ENCODE data around the gene POLL. TPM values are rescaled to one million over a fixed set of nuclear protein-coding genes. Genes with fewer than 3 reads are reported as not detected.

POLL gene
- total RNA-seq, 4 donors from 2014 or later = 21.6 to 28.8 (median 24.4) TPM

DNA sequence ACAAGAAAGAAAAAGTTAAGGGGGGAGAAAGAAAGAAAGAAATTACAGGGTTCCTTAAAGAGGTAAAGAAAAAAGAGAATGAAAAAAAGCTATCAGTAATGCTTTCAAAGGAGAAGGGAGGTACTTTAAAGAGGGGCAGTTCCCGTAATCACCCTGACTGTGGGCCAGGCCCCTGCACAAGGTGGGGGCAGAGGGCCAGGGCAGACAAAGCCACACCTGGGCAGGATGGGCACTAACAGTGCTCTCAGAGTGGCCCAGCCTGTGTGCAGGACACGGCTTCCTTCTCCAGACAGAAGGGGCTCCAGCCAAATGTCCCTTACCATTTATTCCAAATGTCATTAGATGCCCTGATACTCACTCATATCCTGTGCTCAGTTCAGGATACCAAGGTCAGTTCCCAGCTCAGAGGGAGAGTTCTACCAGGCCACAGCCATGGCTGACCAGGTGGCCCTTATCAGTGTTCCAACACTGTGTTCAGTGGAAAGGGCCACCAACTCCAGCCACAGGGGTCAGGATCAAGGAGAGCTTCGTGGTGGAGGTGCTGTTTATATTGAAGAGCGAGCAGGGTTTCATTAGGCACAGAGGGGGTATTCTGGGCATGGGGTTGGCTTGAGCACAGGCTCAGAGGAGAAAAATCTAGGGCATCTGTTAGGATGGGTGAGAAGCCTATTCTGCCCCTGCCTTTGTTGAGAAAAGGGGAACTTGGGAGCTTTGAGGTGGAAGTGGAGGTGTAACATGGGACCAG lies 29.9 kb upstream of the POLL start:
- ATAC-seq = no peak
- H3K27ac ChIP-seq = no peak overlapping the region
- no peak for TF ChIP-seq POLR2A (IDR thresholded peaks at IDR 0.05)
- no peak for TF ChIP-seq POLR2AphosphoS5 (IDR thresholded peaks at IDR 0.05)
- TF ChIP-seq EP300 (IDR thresholded peaks at IDR 0.05) = no peak
- TF ChIP-seq, protein P1, sequence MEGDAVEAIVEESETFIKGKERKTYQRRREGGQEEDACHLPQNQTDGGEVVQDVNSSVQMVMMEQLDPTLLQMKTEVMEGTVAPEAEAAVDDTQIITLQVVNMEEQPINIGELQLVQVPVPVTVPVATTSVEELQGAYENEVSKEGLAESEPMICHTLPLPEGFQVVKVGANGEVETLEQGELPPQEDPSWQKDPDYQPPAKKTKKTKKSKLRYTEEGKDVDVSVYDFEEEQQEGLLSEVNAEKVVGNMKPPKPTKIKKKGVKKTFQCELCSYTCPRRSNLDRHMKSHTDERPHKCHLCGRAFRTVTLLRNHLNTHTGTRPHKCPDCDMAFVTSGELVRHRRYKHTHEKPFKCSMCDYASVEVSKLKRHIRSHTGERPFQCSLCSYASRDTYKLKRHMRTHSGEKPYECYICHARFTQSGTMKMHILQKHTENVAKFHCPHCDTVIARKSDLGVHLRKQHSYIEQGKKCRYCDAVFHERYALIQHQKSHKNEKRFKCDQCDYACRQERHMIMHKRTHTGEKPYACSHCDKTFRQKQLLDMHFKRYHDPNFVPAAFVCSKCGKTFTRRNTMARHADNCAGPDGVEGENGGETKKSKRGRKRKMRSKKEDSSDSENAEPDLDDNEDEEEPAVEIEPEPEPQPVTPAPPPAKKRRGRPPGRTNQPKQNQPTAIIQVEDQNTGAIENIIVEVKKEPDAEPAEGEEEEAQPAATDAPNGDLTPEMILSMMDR (IDR thresholded peaks at IDR 0.05) = no peak
- H3K9me3 ChIP-seq = no peaks in the 10 kb centered on the region
- no peaks in the 10 kb centered on the region for H3K4me1 ChIP-seq
- peaks cover 0 to 86% of the 10 kb centered on the region in 2 donors for H3K36me3 ChIP-seq
- H3K27me3 ChIP-seq = no peaks in the 10 kb centered on the region
- WGBS, 2 donors (ENCODE audit: low coverage in 1 of 2) = 73% methylated on average over 3 of the region's 4 CpGs; no CpG with 5 or more reads in 1 of the 2 donors
- no peak overlapping the region for H3K4me3 ChIP-seq

DNA sequence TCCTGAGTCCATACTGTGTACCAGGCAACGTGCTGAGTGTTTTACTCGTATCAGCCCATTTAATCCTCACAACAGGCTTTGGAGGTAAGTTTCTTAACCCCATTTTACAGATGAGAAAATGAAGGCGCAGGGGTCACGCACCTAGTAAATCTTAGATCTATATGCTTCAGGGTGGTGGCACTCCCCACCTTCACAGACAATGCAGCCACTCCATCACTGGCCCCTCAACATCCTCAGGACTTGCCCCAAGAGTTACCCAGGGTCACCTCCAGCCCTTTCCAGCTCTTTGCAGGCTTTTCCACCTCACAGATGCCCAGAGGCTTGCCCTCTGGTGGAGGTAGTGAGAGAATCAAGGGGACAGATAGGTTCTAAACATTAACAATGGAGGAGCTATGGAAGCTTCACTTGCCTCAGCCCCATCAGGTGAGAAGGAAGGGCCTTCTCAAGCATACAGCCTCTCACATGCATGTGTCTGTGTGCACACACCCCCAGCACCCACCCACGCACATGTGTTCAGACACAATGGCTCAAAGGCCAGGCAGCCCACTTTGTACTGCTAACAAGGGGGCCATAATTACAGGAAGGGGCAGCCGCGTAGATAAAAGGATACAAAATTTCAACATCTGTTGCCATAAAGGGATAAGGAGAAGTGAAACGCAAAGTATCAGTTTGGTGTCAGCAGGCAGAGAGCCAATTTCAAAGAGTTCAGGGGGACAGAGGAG lies 29.2 kb upstream of the POLL start:
- no peaks in the 10 kb centered on the region for H3K9me3 ChIP-seq
- WGBS, 2 donors (ENCODE audit: low coverage in 1 of 2) = 79 to 81% methylated on average over 2 to 5 of the region's 8 CpGs

DNA sequence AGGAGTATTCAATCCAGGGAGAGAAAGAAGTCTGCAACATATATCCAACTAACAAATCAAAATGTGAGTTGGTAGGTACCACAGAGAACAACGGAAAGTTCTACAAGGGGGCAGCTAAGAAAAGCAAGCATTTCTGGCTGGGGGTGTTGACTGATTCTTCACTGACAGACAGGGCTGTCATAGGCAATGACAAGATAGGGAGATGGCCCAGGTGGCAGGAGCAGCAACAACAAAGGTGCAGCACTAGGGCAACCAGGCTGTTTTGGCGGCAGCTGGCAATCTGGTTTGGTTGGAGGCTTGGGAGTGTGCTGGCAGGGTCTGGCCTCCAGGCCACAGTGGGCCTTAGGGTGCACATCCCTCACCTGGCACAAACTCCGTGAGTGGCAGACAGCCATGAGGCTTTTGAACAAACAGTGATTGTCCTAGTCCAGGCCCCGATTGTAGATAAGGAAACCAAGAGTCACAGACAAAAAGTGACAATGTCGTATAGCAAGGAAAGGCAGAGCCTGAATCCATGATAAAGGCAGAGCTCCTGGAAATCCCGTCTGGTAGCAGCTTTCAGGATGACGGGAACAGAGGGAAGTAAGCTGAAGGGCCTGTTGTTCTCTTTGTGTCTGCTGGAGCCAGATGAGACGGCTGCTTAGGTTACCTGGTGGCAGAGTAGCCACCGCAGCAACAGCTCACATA lies 28.5 kb upstream of the POLL start:
- no peaks in the 10 kb centered on the region for H3K9me3 ChIP-seq
- ATAC-seq = no peak
- TF ChIP-seq POLR2A (IDR thresholded peaks at IDR 0.05) = no peak
- no peak for TF ChIP-seq POLR2AphosphoS5 (IDR thresholded peaks at IDR 0.05)
- TF ChIP-seq EP300 (IDR thresholded peaks at IDR 0.05) = no peak
- TF ChIP-seq, protein P1 (IDR thresholded peaks at IDR 0.05) = no peak
- 75 to 81% methylated on average over 7 to 8 of the region's 9 CpGs for WGBS, 2 donors (ENCODE audit: low coverage in 1 of 2)
- H3K36me3 ChIP-seq = peaks cover 0 to 86% of the 10 kb centered on the region in 2 donors
- H3K4me1 ChIP-seq = no peaks in the 10 kb centered on the region
- no peak overlapping the region for H3K4me3 ChIP-seq
- H3K27me3 ChIP-seq = no peaks in the 10 kb centered on the region
- no peak overlapping the region for H3K27ac ChIP-seq

More for the DNA sequence above, 29.2 kb upstream of the POLL start:
- no peaks in the 10 kb centered on the region for H3K27me3 ChIP-seq
- H3K27ac ChIP-seq = no peak overlapping the region
- TF ChIP-seq EP300 (IDR thresholded peaks at IDR 0.05) = no peak
- no peak for TF ChIP-seq POLR2A (IDR thresholded peaks at IDR 0.05)
- TF ChIP-seq, protein P1 (IDR thresholded peaks at IDR 0.05) = no peak
- TF ChIP-seq POLR2AphosphoS5 (IDR thresholded peaks at IDR 0.05) = no peak
- no peaks in the 10 kb centered on the region for H3K4me1 ChIP-seq
- H3K36me3 ChIP-seq = peaks cover 0 to 86% of the 10 kb centered on the region in 2 donors
- no peak for ATAC-seq
- H3K4me3 ChIP-seq = no peak overlapping the region

DNA sequence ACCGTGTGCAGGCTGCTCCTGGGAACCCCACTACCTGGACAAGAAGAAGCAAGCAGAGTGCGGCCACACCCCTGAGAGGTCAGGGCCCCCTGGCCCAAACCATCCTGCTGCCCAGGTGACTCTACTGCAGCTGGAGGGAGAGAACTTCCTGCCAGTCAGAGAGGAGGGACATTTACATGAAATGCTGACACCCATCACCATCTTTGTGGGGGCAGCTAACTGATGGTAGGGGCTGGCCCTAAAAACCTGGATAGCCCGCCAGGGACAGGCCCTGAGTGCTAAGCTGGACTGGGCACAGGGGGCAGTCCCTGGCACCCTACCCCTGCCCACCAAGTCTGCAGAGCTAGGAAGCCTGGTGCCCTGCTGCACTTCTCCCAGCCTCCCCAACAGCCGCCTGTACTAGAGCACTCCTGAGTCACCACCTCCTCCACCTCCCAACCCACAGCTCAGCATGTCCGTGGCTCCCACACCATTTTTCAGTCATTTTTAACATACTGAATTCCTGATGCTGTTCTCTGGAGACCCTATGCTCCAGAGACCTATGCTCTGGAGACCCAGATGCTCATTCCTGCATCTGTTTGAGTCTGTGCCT lies 27.6 kb upstream of the POLL start:
- no peak for ATAC-seq
- peaks cover 0 to 86% of the 10 kb centered on the region in 2 donors for H3K36me3 ChIP-seq
- TF ChIP-seq POLR2A (IDR thresholded peaks at IDR 0.05) (no peak), EP300 (IDR thresholded peaks at IDR 0.05) (no peak), POLR2AphosphoS5 (IDR thresholded peaks at IDR 0.05) (no peak)
- TF ChIP-seq, protein P1 (IDR thresholded peaks at IDR 0.05) = no peak
- no peak overlapping the region for H3K4me3 ChIP-seq
- 69 to 86% methylated on average over 2 of the region's 5 CpGs for WGBS, 2 donors (ENCODE audit: low coverage in 1 of 2)
- no peaks in the 10 kb centered on the region for H3K9me3 ChIP-seq
- no peaks in the 10 kb centered on the region for H3K4me1 ChIP-seq
- no peak overlapping the region for H3K27ac ChIP-seq
- no peaks in the 10 kb centered on the region for H3K27me3 ChIP-seq
